IPS-NIHi7 (cell line): ENCODE data around the gene HPS1.

Experiments
- DNase-seq: peaks from one replicate; pipeline ENCODE4 v3.0.0; 2012; ENCODE audit warnings: mixed read lengths; ENCODE audit errors: extremely low spot score

Gene HPS1

DNA sequence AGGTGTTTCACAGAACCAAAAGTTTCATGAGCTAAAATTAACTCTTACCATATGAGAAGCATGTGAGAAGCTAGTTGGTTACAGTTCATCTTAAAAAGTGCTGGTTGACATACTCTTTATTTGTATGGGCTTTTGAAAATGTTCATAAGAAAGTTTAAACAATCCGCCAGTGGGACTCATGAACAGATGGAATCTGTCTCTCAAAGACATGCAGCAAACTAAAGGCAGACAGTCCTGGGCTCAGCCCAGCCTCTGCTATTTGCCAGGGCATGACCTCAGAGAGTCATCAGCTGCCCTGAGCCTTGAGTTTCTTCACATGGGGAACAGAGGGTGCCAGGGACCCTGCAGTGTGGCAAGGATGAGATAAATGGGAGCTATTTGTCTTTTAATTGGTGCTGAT is 35.0 kb downstream of the HPS1 start:
- no peak for DNase-seq

DNA sequence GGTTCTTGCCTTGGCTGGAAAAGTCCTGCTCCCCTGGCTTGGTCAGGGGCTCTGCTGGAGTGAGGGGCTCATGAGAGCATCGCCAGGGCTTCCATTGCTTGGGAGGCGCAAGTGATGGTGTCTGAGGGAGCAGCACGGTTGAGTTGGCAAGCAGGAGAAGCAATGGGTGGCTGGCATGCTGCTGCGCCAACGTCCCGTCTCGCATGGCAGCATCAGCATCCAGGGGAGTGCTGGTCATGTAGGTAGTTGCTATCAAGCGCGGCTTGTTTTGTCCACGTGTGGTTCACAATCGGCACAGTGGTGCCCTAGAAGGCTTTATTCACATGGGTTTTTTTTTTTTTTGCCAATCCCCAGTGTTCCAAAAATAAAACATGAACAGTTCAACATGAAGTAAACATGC is 35.6 kb downstream of the HPS1 start:
- no peak for DNase-seq

- DNase-seq = no peak
Measured at GRCh38 chr10:98410759-98411158, 36.0 kb downstream of the HPS1 start.

GRCh38 chr10:98410135-98410743 is 36.5 kb downstream of the HPS1 start:
- DNase-seq = no peak

DNA sequence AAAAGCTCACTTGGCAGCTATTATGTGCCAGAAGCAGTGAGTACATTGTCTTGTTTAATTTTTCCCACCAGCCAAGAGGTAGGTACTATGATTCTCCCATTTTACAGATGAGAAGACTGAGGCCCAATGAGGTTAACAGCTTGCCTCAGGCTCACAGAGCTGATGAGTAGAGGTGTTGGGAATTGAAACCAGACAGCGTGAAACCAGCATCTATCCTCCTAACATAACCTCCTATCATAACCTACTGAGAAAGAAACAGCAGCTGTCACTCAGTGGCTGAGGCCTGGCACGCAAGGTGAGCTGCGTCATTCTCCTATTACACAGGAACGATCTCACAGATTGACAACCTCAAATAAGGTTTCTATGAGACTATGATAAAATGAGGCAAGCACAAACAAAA is 37.9 kb downstream of the HPS1 start:
- DNase-seq = no peak

- no peak for DNase-seq
Measured at GRCh38 chr10:98407744-98408241, 38.9 kb downstream of the HPS1 start.

DNA sequence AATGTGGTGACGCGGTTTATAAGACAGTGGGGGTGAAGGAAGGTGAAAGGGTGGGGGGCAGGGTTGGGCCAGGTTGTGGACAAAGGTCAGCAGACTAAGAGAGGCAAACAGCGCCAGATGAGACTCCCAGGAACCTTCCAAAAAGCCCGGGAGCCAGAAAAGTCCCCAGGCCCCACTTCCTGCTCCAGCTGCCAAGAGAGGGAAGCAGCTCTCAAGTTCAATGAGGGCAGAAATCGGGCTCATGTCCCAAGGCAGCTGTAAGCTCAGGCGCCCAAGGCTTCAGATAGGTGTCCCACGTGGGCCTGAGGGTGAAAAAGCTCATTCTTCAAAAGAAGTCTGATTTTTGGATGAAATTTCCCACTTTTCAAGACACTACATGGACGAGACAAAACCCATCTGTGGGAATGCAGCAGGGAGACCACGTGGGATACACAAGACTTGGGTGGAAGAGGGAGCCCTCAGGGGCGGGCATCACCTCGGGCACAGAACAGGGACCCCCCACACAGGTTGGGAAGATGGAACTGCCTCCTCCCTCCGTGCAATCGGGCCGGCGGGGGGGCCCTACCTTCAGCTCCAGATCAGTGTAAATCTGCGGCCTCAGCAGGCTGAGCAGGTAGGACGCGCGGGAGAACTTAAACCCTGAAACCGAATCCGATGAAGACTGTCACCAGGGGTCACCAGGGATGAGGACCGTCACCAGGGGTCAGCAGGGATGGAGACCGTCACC is 39.6 kb downstream of the HPS1 start:
- no peak for DNase-seq

DNA sequence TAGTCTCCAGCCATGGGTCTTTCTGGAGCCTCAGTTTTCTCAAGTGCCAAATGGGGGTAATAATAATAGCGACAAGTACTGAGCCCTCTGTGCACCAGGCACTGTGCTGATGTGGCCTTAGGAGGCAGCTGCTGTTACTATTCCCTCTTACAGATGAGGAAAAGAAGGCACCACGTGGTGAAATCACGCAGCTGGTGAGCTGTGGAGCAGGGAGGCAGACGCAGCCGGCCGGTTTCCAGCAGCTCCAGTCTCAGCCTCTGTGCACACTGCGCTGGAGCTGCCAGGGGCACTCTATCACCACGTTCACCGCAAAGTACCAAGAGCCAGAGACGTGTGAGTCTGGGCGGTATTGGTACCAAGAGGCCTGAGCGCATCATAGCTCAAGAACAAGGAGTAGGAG is 41.3 kb downstream of the HPS1 start:
- no peak for DNase-seq

- DNase-seq = no peak
Measured at GRCh38 chr10:98404571-98405359, 42.0 kb downstream of the HPS1 start.

DNA sequence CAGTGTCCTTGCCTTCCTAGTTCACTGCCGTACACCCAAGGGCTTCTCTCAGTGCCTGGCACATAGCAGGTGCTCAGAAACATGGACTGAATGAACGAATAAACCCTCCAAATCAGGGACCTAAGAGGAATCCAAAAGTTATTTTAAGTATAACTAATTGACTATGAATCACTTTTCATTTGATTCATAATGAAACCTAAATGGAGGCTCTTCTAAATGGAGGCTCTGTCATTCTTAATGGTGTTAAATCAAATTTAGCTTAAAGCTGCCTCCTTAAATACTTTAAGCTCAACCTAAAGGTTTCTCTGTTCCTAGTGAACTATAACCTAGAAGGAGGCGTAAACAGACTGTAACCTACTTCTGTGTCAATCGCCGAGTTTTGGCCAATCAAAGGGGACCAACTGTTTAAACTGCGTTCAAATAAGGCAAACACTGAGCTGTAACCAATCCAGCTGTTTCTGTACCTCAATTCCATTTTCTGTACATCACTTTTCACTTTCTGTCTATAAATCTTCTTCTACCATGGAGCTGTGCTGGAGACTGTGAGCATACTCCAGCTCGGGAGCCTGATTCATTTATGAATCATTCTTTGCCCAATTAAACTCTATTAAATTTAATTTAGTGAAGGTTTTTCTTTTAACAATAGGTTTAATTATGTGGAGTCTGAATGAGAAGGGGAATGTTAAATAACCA is 42.8 kb downstream of the HPS1 start:
- no peak for DNase-seq

- no peak for DNase-seq
Measured at GRCh38 chr10:98402931-98403718, 43.6 kb downstream of the HPS1 start.

GRCh38 chr10:98402478-98402877 is 44.3 kb downstream of the HPS1 start:
- no peak for DNase-seq

DNA sequence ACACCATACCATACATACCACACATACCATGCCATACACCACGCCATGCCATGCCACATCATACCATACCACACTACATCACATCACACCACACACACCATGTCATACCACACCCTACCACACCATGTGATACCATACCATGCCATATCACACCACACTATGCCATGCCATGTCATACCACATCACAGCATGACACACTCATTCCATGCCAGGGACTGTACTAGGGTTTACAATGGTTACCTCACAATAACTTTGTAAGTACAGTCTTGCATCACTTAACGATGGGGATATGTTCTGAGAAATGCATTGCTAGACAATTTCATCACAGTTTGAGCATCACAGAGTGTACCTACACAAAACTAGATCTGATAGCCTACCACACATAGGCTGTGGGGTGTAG is 46.3 kb downstream of the HPS1 start:
- no peak for DNase-seq

DNA sequence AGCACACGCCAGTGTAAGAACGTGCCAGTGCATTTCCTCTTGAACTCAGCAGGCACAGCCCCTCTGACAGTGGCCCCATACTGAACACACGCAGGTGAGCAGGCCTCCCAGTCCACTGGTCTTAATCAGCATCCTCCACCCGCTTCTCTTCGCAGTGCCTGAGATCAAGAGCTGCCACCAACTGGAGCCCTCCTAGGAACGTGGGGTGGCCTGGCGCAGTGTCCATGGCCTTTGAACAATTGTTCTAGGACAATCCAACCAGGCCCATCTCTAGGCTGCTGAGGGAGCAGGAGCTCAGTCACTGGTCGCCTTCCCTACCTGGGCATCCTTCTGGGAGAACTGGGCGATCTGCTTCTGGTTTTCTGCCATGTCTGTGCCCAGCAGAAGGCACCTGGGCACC is 47.0 kb downstream of the HPS1 start:
- no peak for DNase-seq

- no peak for DNase-seq
Measured at GRCh38 chr10:98397089-98397600, 49.6 kb downstream of the HPS1 start.

DNA sequence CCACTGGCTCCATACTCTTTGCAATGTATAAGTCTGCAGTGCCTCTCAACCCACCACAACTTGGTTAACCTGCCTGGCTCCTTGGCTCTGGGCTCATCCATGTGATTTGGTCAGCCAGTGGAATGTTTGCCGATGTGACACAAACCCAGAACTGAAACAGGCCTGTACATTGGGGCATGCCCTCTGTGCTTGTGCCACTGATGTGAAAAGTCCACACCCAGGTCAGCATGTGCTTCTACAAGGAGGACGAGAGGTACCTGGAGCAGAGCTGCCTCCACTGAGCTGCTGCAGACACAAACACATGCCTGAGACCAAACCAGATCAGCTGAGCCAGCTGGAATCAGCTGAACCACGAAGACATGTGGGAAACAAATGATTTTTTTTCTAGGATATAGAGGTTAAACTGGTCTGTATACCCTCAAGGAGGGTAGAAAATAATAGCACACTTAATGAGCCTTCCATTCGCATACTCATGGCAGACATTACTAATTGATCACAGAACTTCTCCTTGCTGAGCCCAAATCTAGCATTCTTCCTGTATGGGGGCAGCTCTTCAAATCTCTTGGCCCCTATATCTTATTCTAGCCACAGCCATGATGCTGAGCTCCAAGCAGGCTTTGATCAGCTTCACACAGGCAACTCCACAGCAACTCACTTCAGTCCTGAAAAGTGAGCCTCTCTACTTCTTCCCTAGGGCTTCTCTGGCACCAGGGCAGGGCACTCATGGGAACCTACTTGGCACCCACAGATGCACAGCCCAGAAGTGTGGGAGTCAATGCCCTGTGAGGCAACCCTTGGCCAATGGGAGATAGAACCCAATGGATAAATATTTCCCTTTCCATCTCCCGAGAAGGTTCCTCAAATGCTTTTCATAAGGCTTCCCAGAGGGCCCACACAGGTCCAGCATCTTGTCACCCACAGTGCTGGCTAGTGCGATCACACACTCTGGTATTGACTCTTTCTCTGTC is 50.4 kb downstream of the HPS1 start:
- DNase-seq = no peak

DNA sequence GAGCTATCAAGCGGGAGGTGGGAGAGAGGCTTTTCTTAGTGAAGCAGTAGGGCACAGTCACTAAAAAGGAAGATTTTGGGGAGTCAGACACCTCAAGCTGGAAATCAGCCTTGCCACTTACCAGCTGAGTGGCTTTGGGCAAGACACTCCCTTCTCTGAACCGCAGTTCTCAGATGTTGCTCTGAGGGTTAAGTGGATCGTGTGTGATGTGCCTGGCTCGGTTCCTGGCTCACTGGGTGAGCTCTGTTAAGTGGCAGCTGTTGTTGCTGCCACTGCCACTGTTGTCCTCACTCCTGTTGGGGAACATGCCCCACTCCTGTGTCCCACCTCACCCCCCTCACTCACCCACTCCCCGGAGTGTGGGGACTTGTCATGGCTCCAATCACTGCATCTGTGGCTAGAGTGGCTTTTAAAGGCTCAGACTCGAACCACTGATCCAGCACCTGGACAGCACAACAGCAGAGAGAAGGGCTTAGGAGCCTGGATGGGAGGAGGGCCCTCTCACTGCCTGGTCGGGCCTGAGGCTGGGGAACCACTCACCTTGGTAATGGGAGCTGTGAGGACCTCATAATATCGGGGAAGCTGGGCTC is 51.8 kb downstream of the HPS1 start:
- DNase-seq = no peak

- no peak for DNase-seq
Measured at GRCh38 chr10:98391578-98391991, 55.1 kb downstream of the HPS1 start.

DNA sequence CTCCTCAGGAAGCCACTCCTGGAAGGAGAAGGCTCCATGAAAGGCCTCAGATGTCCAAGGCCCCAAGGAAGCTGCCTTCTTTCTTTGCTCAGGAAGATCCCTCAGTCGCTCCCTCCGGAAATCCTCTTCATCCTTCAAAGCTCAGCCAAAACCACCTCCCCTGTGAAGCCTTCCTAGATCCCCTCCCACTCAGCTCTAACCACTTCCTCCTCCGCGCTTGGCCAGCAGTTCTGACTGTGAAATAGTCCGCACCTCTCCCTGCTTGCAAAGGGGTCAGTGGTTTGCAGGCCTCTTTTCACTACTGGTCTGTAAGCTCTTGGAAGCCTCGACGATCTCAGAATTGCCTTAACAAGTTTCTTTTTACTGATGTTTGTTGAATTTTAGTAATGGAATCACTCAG is 55.7 kb downstream of the HPS1 start:
- no peak for DNase-seq

- DNase-seq = no peak
Measured at GRCh38 chr10:98390406-98390805, 56.3 kb downstream of the HPS1 start.
